ENCODE data around the gene VAV2.

The VAV2 gene

GRCh38 chr9:133968428-133968827, 23.7 kb downstream of the VAV2 start:
- TF ChIP-seq CTCF (IDR thresholded peaks at IDR 0.05; ENCODE audit: low read depth, low read length, missing control alignments): no peak
- H3K4me3 ChIP-seq (replicated peaks; ENCODE audit: low read depth, low read length): no peak overlapping the region
- no peak for DNase-seq (ENCODE audit: extremely low read depth, low read depth)

GRCh38 chr9:133967024-133967741, 24.9 kb downstream of the VAV2 start:
- DNase-seq (ENCODE audit: extremely low read depth, low read depth): no peak
- H3K4me3 ChIP-seq (replicated peaks; ENCODE audit: low read depth, low read length): no peak overlapping the region
- TF ChIP-seq CTCF (IDR thresholded peaks at IDR 0.05; ENCODE audit: low read depth, low read length, missing control alignments): no peak

GRCh38 chr9:133964463-133964862, 27.7 kb downstream of the VAV2 start:
- no peak overlapping the region for H3K4me3 ChIP-seq (replicated peaks; ENCODE audit: low read depth, low read length)
- no peak for TF ChIP-seq CTCF (IDR thresholded peaks at IDR 0.05; ENCODE audit: low read depth, low read length, missing control alignments)
- DNase-seq (ENCODE audit: extremely low read depth, low read depth): no peak

GRCh38 chr9:133963166-133963565, 29.0 kb downstream of the VAV2 start:
- H3K4me3 ChIP-seq (replicated peaks; ENCODE audit: low read depth, low read length): no peak overlapping the region
- DNase-seq (ENCODE audit: extremely low read depth, low read depth): no peak
- no peak for TF ChIP-seq CTCF (IDR thresholded peaks at IDR 0.05; ENCODE audit: low read depth, low read length, missing control alignments)

- DNase-seq (ENCODE audit: extremely low read depth, low read depth): no peak
- no peak for TF ChIP-seq CTCF (IDR thresholded peaks at IDR 0.05; ENCODE audit: low read depth, low read length, missing control alignments)
- H3K4me3 ChIP-seq (replicated peaks; ENCODE audit: low read depth, low read length): no peak overlapping the region
These were observed 29.8 kb downstream of the VAV2 start for GRCh38 chr9:133962341-133962740.

- no peak for TF ChIP-seq CTCF (IDR thresholded peaks at IDR 0.05; ENCODE audit: low read depth, low read length, missing control alignments)
- no peak for DNase-seq (ENCODE audit: extremely low read depth, low read depth)
- no peak overlapping the region for H3K4me3 ChIP-seq (replicated peaks; ENCODE audit: low read depth, low read length)
These were observed 30.6 kb downstream of the VAV2 start for GRCh38 chr9:133961226-133962165.
